Transverse colon (tissue), 4 donors: ENCODE measurements around the gene NFKB2. TPM values are rescaled to one million over a fixed set of nuclear protein-coding genes. Genes with fewer than 3 reads are reported as not detected.
A peak's percentile ranks its signal among the peaks of the same experiment; 100 is the strongest.

ENCODE experiments used
- DNase-seq: peaks from one replicate; pipeline ENCODE4 v3.0.0-alpha.2; 2019
- H3K27ac ChIP-seq, 4 donors: fragments of 200-600 bp; sonication (generic); 2 replicates each; pipeline ENCODE4 v1.5.1; 2016 to 2018; ENCODE audit warnings: inconsistent platforms in 4 of 4
- H3K27me3 ChIP-seq: fragments of 200-600 bp; sonication (generic); 2 replicates; pipeline ENCODE4 v1.5.1; 2017; ENCODE audit warnings: inconsistent platforms
- H3K36me3 ChIP-seq, 4 donors: fragments of 200-600 bp; sonication (generic); 2 replicates each; pipeline ENCODE4 v1.5.1; 2017 to 2019; ENCODE audit warnings: inconsistent platforms in 4 of 4
- H3K4me1 ChIP-seq, 4 donors: fragments of 200-600 bp; sonication (generic); 2 replicates each; pipeline ENCODE4 v1.5.1; 2017 to 2020; ENCODE audit warnings: inconsistent platforms in 4 of 4
- H3K4me3 ChIP-seq, 4 donors: fragments of 200-600 bp; sonication (generic); 1 replicate in 1 of 4; 2 replicates in 3 of 4; pipeline versions ENCODE4 v1.5.1 to v1.6.1; 2017 to 2019; ENCODE audit warnings: inconsistent platforms in 4 of 4
- H3K9me3 ChIP-seq, 2 donors: fragments of 200-600 bp; sonication (generic); 2 replicates each; pipeline ENCODE4 v1.5.1; 2017 to 2019; ENCODE audit warnings: inconsistent platforms in 2 of 2
- CTCF ChIP-seq, 5 experiments: fragments of 200-600 bp in 3 of 5; fragments of 450-650 bp in 2 of 5; sonication (generic) in 3 of 5; IDR thresholded peaks; 1 replicate in 2 of 5; 2 replicates in 3 of 5; pipeline ENCODE4 v1.5.1; 2016 to 2017; ENCODE audit warnings: antibody characterized with exemption in 5 of 5, inconsistent platforms in 3 of 5, mild to moderate bottlenecking in 2 of 5, moderate library complexity in 1 of 5
- EP300 ChIP-seq: sonication (generic); formaldehyde crosslinking; IDR thresholded peaks from one replicate; pipeline ENCODE4 v1.6.1; 2017; ENCODE audit warnings: antibody characterized with exemption, low read depth
- POLR2A ChIP-seq: fragments of 450-650 bp; IDR thresholded peaks from one replicate; pipeline ENCODE4 v1.6.1; 2016; ENCODE audit warnings: antibody characterized with exemption, mild to moderate bottlenecking, moderate library complexity
- POLR2AphosphoS5 ChIP-seq, 3 donors: sonication (generic); formaldehyde crosslinking; IDR thresholded peaks; one replicate each; pipeline ENCODE4 v1.6.1; 2016; ENCODE audit warnings: antibody characterized with exemption in 3 of 3
- WGBS, 2 donors: methylation state at CpG; one replicate each; pipeline ENCODE4 v1.1.5; 2018; ENCODE audit warnings: low coverage in 1 of 2; 5-methylcytosine and 5-hydroxymethylcytosine counted together
- in situ Hi-C, 4 donors: fragments of 200-750 bp; cut with MboI; loops; one replicate each; pipeline versions ENCODE4 v1.15.0 to v1.15.1; 2017; ENCODE audit warnings: low sequenced_read_pairs in 3 of 4, low pct_ligation_motif_present in 1 of 4, low pct_unique_long_range_greater_than_20kb in 1 of 4
- intact Hi-C: fragments of 100-400 bp; cut with DNase I; formaldehyde crosslinking; loops from one replicate; pipeline ENCODE4 v1.15.1; 2023; ENCODE audit warnings: low total_unique reads
- total RNA-seq, 4 donors: library from RNA; depleted of rRNA; stranded (reverse); fragments of >200 nt; gene quantifications; one replicate each; pipeline ENCODE4 v1.1.0, GENCODE V29; 2016

The NFKB2 gene
- total RNA-seq, 4 donors from 2014 or later = 4.4 to 24.5 (median 17.8) TPM

- H3K9me3 ChIP-seq = no peaks in the 10 kb centered on the region
- TF ChIP-seq EP300 (no peak), POLR2A (no peak), CTCF (IDR thresholded peaks at IDR 0.05) (no peak), POLR2AphosphoS5 (IDR thresholded peaks at IDR 0.05) (no peak)
- in situ Hi-C loops (no loop called here), intact Hi-C loops (no loop called here)
- H3K4me1 ChIP-seq = peaks cover 10 to 21% (median 17%) of the 10 kb centered on the region in 4 donors
- no peak overlapping the region for H3K27ac ChIP-seq
- WGBS, 2 donors = 20 to 48% methylated on average over 1 to 20 of the region's 20 CpGs
- H3K27me3 ChIP-seq = peaks cover 85% of the 10 kb centered on the region
- DNase-seq = no peak
- no peaks in the 10 kb centered on the region for H3K36me3 ChIP-seq
- H3K4me3 ChIP-seq = no peak overlapping the region
These were observed 19.2 kb downstream of the NFKB2 start for GRCh38 chr10:102414749-102415148.

- intact Hi-C loops (no loop called here), in situ Hi-C loops (no loop called here)
- no peak overlapping the region for H3K27ac ChIP-seq
- TF ChIP-seq POLR2AphosphoS5 (IDR thresholded peaks at IDR 0.05) (no peak), EP300 (no peak), POLR2A (no peak), CTCF (IDR thresholded peaks at IDR 0.05) (no peak)
- 81% methylated on average over 9 of the region's 9 CpGs; no CpG with 5 or more reads in 1 of the 2 donors for WGBS, 2 donors
- peaks cover 69% of the 10 kb centered on the region for H3K27me3 ChIP-seq
- peaks cover 15 to 16% (median 16%) of the 10 kb centered on the region in 4 donors for H3K4me1 ChIP-seq
- H3K4me3 ChIP-seq = no peak overlapping the region
- H3K9me3 ChIP-seq = no peaks in the 10 kb centered on the region
- H3K36me3 ChIP-seq = no peaks in the 10 kb centered on the region
- DNase-seq = no peak
These were observed 20.8 kb downstream of the NFKB2 start for GRCh38 chr10:102416283-102416682.

GRCh38 chr10:102416695-102417094, 21.2 kb downstream of the NFKB2 start:
- Histone ChIP-seq H3K4me1 (peaks cover 15 to 20% (median 16%) of the 10 kb centered on the region in 4 donors), H3K27ac (no peak overlapping the region), H3K27me3 (peaks cover 65% of the 10 kb centered on the region), H3K36me3 (no peaks in the 10 kb centered on the region), H3K9me3 (no peaks in the 10 kb centered on the region), H3K4me3 (no peak overlapping the region)
- in situ Hi-C loops (no loop called here), intact Hi-C loops (no loop called here)
- 80 to 89% methylated on average over 3 to 20 of the region's 20 CpGs for WGBS, 2 donors
- no peak for DNase-seq
- TF ChIP-seq EP300 (no peak), CTCF (IDR thresholded peaks at IDR 0.05) (no peak), POLR2AphosphoS5 (IDR thresholded peaks at IDR 0.05) (no peak), POLR2A (no peak)

GRCh38 chr10:102418622-102419268, 23.2 kb downstream of the NFKB2 start, which contains the start of gene PSD:
Gene PSD, minus strand, starts transcription at chr10:102418785. Its CDS starts 1,747 bp downstream, at chr10:102417038.
- in situ Hi-C loops = no loop called here
- Histone ChIP-seq H3K36me3 (no peaks in the 10 kb centered on the region), H3K9me3 (no peaks in the 10 kb centered on the region), H3K4me3 (peak within 1 kb of the TSS in 3 of 4 donors; percentile 60 to 77 (median 67)), H3K27me3 (peaks cover 52% of the 10 kb centered on the region), H3K4me1 (peaks cover 26 to 35% (median 32%) of the 10 kb centered on the region in 4 donors), H3K27ac (peak within 1 kb of the TSS in 2 of 4 donors; percentile 94 to 96)
- 10 to 15% methylated on average over 2 to 31 of the region's 45 CpGs for WGBS, 2 donors
- intact Hi-C loops = no loop called here
- no peak for DNase-seq
- no peak for TF ChIP-seq POLR2AphosphoS5 (IDR thresholded peaks at IDR 0.05)
- TF ChIP-seq EP300 = no peak
- no peak for TF ChIP-seq POLR2A
- no peak for TF ChIP-seq CTCF (IDR thresholded peaks at IDR 0.05)
